HEK293 (cell line): ENCODE measurements around the gene CCNK.
A peak's percentile ranks its signal among the peaks of the same experiment; 100 is the strongest.

Experiments used
- CTCF ChIA-PET: fragments of 350-600 bp; formaldehyde crosslinking; extraction: SDS; loops from one replicate; lab custom pipeline; 2021; ENCODE audit warnings: antibody characterized with exemption; lab: Yijun Ruan, JAX
- POLR2A ChIA-PET: fragments of 300-600 bp; formaldehyde crosslinking; extraction: SDS; loops from one replicate; lab custom pipeline; 2020; ENCODE audit warnings: antibody characterized with exemption, inconsistent platforms; lab: Yijun Ruan, JAX
- H3K27ac ChIP-seq: fragments of 200-500 bp; sonication (Bioruptor generic); 2 replicates; pipeline ENCODE4 v1.5.1; 2014; ENCODE audit warnings: low read depth, low read length, control low read depth, inconsistent platforms; ENCODE audit errors: extremely low read depth
- H3K36me3 ChIP-seq, 2 experiments: fragments of 200-500 bp in 1 of 2; sonication (Bioruptor generic) in 1 of 2; 1 replicate in 1 of 2; 2 replicates in 1 of 2; pipeline ENCODE4 v1.5.1; 2014 to 2017; ENCODE audit warnings: inconsistent platforms in 2 of 2, low read length in 2 of 2; ENCODE audit not compliant: control insufficient read depth in 2 of 2, insufficient read depth in 1 of 2
- H3K4me1 ChIP-seq: fragments of 200-500 bp; sonication (Bioruptor generic); 2 replicates; pipeline ENCODE4 v1.5.1; 2014; ENCODE audit warnings: mild to moderate bottlenecking, low read length, inconsistent platforms; ENCODE audit not compliant: control insufficient read depth, insufficient read depth
- H3K4me3 ChIP-seq: 2 replicates; pipeline ENCODE4 v1.5.1; 2011; ENCODE audit warnings: low read depth, mild to moderate bottlenecking, control low read depth, low read length, moderate library complexity
- H3K9me3 ChIP-seq: fragments of 200-500 bp; sonication (Bioruptor generic); 2 replicates; pipeline ENCODE4 v1.5.1; 2014; ENCODE audit warnings: low read depth, low read length, inconsistent platforms; ENCODE audit not compliant: control insufficient read depth, insufficient read depth
- BCL11A ChIP-seq: fragments of 450-650 bp; formaldehyde crosslinking; IDR thresholded peaks from 2 replicates; pipeline ENCODE4 v1.5.1; 2016; ENCODE audit warnings: low read depth, missing biosample characterization, missing genetic modification characterization
- BCL11B ChIP-seq: fragments of 450-650 bp; formaldehyde crosslinking; IDR thresholded peaks from 2 replicates; pipeline ENCODE4 v1.5.1; 2016; ENCODE audit warnings: low read depth, missing biosample characterization, missing genetic modification characterization
- EGR2 ChIP-seq: fragments of 450-650 bp; formaldehyde crosslinking; IDR thresholded peaks from 2 replicates; pipeline ENCODE4 v1.5.1; 2016; ENCODE audit warnings: low read depth, missing biosample characterization, missing genetic modification characterization
- GLIS2 ChIP-seq: fragments of 450-650 bp; formaldehyde crosslinking; IDR thresholded peaks from 2 replicates; pipeline ENCODE4 v1.5.1; 2016; ENCODE audit warnings: missing biosample characterization, missing genetic modification characterization
- HOXC10 ChIP-seq: sonication (generic); formaldehyde crosslinking; IDR thresholded peaks from 2 replicates; pipeline ENCODE4 v1.8.1; 2023; ENCODE audit warnings: mild to moderate bottlenecking, missing genetic modification reagents
- KLF8 ChIP-seq: fragments of 450-650 bp; formaldehyde crosslinking; IDR thresholded peaks from 2 replicates; pipeline ENCODE4 v1.5.1; 2016; ENCODE audit warnings: missing biosample characterization, missing genetic modification characterization
- PRDM1 ChIP-seq: fragments of 450-650 bp; formaldehyde crosslinking; IDR thresholded peaks from 2 replicates; pipeline ENCODE4; 2016; ENCODE audit warnings: missing biosample characterization, missing genetic modification characterization
- SCRT1 ChIP-seq: fragments of 450-650 bp; formaldehyde crosslinking; IDR thresholded peaks from 2 replicates; pipeline ENCODE4 v1.5.1; 2016; ENCODE audit warnings: missing biosample characterization, missing genetic modification characterization, borderline replicate concordance
- SCRT2 ChIP-seq: fragments of 450-650 bp; formaldehyde crosslinking; IDR thresholded peaks from 2 replicates; pipeline ENCODE4 v1.5.1; 2016; ENCODE audit warnings: missing biosample characterization, missing genetic modification characterization
- TCF7L2 ChIP-seq: IDR thresholded peaks from 2 replicates; pipeline ENCODE4 v1.6.1; 2011; ENCODE audit warnings: low read depth, mild to moderate bottlenecking, inconsistent platforms, low read length, moderate library complexity, borderline replicate concordance
- YY2 ChIP-seq: fragments of 450-650 bp; formaldehyde crosslinking; IDR thresholded peaks from 2 replicates; pipeline ENCODE4 v1.5.1; 2016; ENCODE audit warnings: missing biosample characterization, missing genetic modification characterization
- ZFP3 ChIP-seq: fragments of 450-650 bp; formaldehyde crosslinking; IDR thresholded peaks from 2 replicates; pipeline ENCODE4 v1.5.1; 2016; ENCODE audit warnings: low read depth, missing biosample characterization, missing genetic modification characterization
- ZFP69B ChIP-seq: fragments of 450-650 bp; formaldehyde crosslinking; IDR thresholded peaks from 2 replicates; pipeline ENCODE4 v1.5.1; 2016; ENCODE audit warnings: missing biosample characterization, missing genetic modification characterization
- ZNF140 ChIP-seq: fragments of 450-650 bp; formaldehyde crosslinking; IDR thresholded peaks from 2 replicates; pipeline ENCODE4 v1.5.1; 2016; ENCODE audit warnings: missing biosample characterization, missing genetic modification characterization
- ZNF2 ChIP-seq: fragments of 450-650 bp; formaldehyde crosslinking; IDR thresholded peaks from 2 replicates; pipeline ENCODE4 v1.5.1; 2016; ENCODE audit warnings: missing biosample characterization, missing genetic modification characterization
- ZNF223 ChIP-seq: fragments of 450-650 bp; formaldehyde crosslinking; IDR thresholded peaks from 2 replicates; pipeline ENCODE4 v1.5.1; 2016; ENCODE audit warnings: missing biosample characterization, missing genetic modification characterization
- ZNF558 ChIP-seq: fragments of 450-650 bp; formaldehyde crosslinking; IDR thresholded peaks from 2 replicates; pipeline ENCODE4 v1.5.1; 2016; ENCODE audit warnings: missing biosample characterization, missing genetic modification characterization
- ZNF610 ChIP-seq: fragments of 450-650 bp; formaldehyde crosslinking; IDR thresholded peaks from 2 replicates; pipeline ENCODE4 v1.5.1; 2016; ENCODE audit warnings: missing biosample characterization, missing genetic modification characterization, borderline replicate concordance
- ZNF624 ChIP-seq: fragments of 450-650 bp; formaldehyde crosslinking; IDR thresholded peaks from 2 replicates; pipeline ENCODE4 v1.5.1; 2017; ENCODE audit warnings: missing biosample characterization, missing genetic modification characterization
- ZNF626 ChIP-seq: fragments of 450-650 bp; sonication (Bioruptor Pico); formaldehyde crosslinking; IDR thresholded peaks from 2 replicates; pipeline ENCODE4 v1.5.1; 2018; ENCODE audit warnings: missing biosample characterization, missing genetic modification characterization, inconsistent platforms
- ZNF660 ChIP-seq: fragments of 450-650 bp; IDR thresholded peaks from 2 replicates; pipeline ENCODE4 v1.5.1; 2018; ENCODE audit warnings: missing biosample characterization, mild to moderate bottlenecking, missing genetic modification characterization
- ZNF670 ChIP-seq: fragments of 450-650 bp; formaldehyde crosslinking; IDR thresholded peaks from 2 replicates; pipeline ENCODE4 v1.5.1; 2016; ENCODE audit warnings: missing biosample characterization, missing genetic modification characterization, low read depth
- ZNF830 ChIP-seq: fragments of 450-650 bp; IDR thresholded peaks from 2 replicates; pipeline ENCODE4 v1.5.0; 2018; ENCODE audit warnings: missing biosample characterization, missing genetic modification characterization, low read depth, mild to moderate bottlenecking, moderate library complexity
- ZNF837 ChIP-seq: fragments of 450-650 bp; formaldehyde crosslinking; IDR thresholded peaks from 2 replicates; pipeline ENCODE4 v1.5.1; 2016; ENCODE audit warnings: missing biosample characterization, missing genetic modification characterization
- ZSCAN23 ChIP-seq: fragments of 450-650 bp; formaldehyde crosslinking; IDR thresholded peaks from 2 replicates; pipeline ENCODE4 v1.5.1; 2016; ENCODE audit warnings: missing biosample characterization, missing genetic modification characterization
- TF ChIP-seq, protein P1 (sequence below): fragments of 450-650 bp; formaldehyde crosslinking; IDR thresholded peaks from 2 replicates; pipeline ENCODE4 v1.5.1; 2016; ENCODE audit warnings: missing biosample characterization, missing genetic modification characterization

CCNK gene

DNA sequence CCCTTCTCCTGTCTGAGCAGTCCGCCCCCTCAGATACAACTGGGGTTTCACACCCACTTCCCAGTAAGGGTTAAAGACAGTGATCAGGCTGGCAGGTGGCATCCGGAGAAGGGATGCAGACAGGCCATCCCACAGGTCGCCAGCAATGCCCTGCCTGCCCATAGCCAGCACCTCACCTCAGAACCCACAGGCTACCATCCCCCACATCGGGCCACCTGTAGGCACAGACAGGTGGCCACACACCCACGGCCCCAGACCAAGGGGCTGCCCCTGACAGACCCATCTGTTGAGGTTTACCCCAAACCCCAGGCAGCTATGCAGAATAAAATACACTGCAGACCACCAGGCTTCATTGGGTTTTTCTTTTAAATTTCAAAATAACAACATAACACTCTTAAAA lies 57.5 kb downstream of the CCNK start:
- no peaks in the 10 kb centered on the region for H3K9me3 ChIP-seq

DNA sequence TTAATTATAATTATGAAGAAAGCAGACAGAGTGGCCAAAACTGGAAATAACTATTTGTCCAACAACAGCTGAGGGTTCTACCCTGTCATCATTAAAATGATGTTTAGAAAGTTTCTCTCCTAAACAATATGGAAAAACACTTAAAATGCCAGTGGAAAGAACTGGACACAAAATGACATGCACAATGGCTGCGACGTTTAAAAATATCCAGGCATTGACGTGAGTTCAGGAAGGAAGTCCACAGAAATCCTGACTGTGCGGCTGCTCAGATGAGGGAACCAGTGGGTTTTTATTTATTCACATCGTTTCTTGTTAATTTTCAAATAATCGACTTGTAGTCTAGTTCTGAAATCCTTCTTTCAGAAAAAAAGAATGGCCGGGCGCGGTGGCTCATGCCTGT lies 58.3 kb downstream of the CCNK start:
- no peak overlapping the region for H3K4me3 ChIP-seq
- TF ChIP-seq ZSCAN23 (tag by site-specific recombination) (no peak), KLF8 (no peak), ZNF2 (tag by site-specific recombination) (no peak), BCL11B (tag by site-specific recombination) (no peak), GLIS2 (no peak), ZFP69B (tag by site-specific recombination) (no peak)
- POLR2A ChIA-PET: no interaction called here
- no peaks in the 10 kb centered on the region for H3K9me3 ChIP-seq
- H3K4me1 ChIP-seq: peaks cover 4% of the 10 kb centered on the region
- CTCF ChIA-PET: interaction anchor here (1.6 kb wide), 1 partner anchor 16 kb away, joined by 4 read pairs; no protein-coding TSS in a partner anchor
- no peaks in the 10 kb centered on the region for H3K36me3 ChIP-seq
- no peak overlapping the region for H3K27ac ChIP-seq

More for the DNA sequence above, 57.5 kb downstream of the CCNK start:
- peaks cover 4% of the 10 kb centered on the region for H3K4me1 ChIP-seq
- H3K36me3 ChIP-seq: no peaks in the 10 kb centered on the region
- ChIA-PET POLR2A (no interaction called here), CTCF (interaction anchor here (0.9 to 1.6 kb wide), 2 partner anchors 17 to 26 kb away, joined by 3 to 4 read pairs; no protein-coding TSS in a partner anchor)
- no peak overlapping the region for H3K4me3 ChIP-seq
- TF ChIP-seq ZNF660 (tag by site-specific recombination) (no peak), ZNF140 (tag by site-specific recombination) (no peak), ZFP3 (tag by site-specific recombination) (no peak), PRDM1 (no peak), TCF7L2 (no peak), BCL11A (no peak), ZNF624 (tag by site-specific recombination) (no peak), ZNF837 (tag by site-specific recombination) (no peak), SCRT1 (tag by site-specific recombination) (peak; percentile 81), HOXC10 (no peak), YY2 (tag by site-specific recombination) (no peak), ZNF626 (no peak), EGR2 (tag by site-specific recombination) (peak; percentile 3; the same call in 1 of the 2 replicates), ZNF610 (tag by site-specific recombination) (no peak), ZNF670 (tag by site-specific recombination) (no peak), ZNF830 (tag by site-specific recombination) (no peak), SCRT2 (tag by site-specific recombination) (peak; percentile 86), ZNF223 (no peak), ZNF558 (tag by site-specific recombination) (no peak)
- TF ChIP-seq, protein P1, sequence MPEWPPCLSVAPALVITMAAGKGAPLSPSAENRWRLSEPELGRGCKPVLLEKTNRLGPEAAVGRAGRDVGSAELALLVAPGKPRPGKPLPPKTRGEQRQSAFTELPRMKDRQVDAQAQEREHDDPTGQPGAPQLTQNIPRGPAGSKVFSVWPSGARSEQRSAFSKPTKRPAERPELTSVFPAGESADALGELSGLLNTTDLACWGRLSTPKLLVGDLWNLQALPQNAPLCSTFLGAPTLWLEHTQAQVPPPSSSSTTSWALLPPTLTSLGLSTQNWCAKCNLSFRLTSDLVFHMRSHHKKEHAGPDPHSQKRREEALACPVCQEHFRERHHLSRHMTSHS: no peak
- TF ChIP-seq, all 188 proteins: peak for 3
- no peak overlapping the region for H3K27ac ChIP-seq
